SU-DHL-6 (cell line): ENCODE measurements around the gene GIMAP1.

Experiments used
- H2AFZ ChIP-seq: fragments of 200-600 bp; sonication (generic); 2 replicates; pipeline ENCODE4 v1.6.1; 2014; ENCODE audit warnings: low read depth, mild to moderate bottlenecking, moderate library complexity, mixed read lengths, antibody characterized with exemption, low read length; ENCODE audit not compliant: severe bottlenecking
- H3F3A ChIP-seq: fragments of 200-600 bp; shearing (Covaris generic); 2 replicates; pipeline ENCODE4 v1.6.0; 2016; ENCODE audit warnings: antibody characterized with exemption, mild to moderate bottlenecking; ENCODE audit not compliant: insufficient read depth
- H3K27ac ChIP-seq: fragments of 200-600 bp; sonication (generic); 2 replicates; pipeline ENCODE4 v1.5.1; 2016; ENCODE audit warnings: low read depth, mild to moderate bottlenecking, low read length, moderate library complexity, mixed read lengths
- H3K27me3 ChIP-seq: fragments of 200-600 bp; sonication (generic), shearing (Covaris generic); 2 replicates; pipeline ENCODE4 v1.6.0; 2014; ENCODE audit warnings: mild to moderate bottlenecking, low read length
- H3K36me3 ChIP-seq: fragments of 200-600 bp; sonication (generic); 2 replicates; pipeline ENCODE4 v1.6.1; 2014; ENCODE audit warnings: mild to moderate bottlenecking, low read length, mixed read lengths
- H3K4me2 ChIP-seq: fragments of 300-600, 200-600 bp; shearing (Covaris generic), sonication (generic); 2 replicates; pipeline ENCODE4 v1.6.0; 2014; ENCODE audit warnings: low read length, low read depth, mild to moderate bottlenecking; ENCODE audit not compliant: poor library complexity, severe bottlenecking
- H3K4me3 ChIP-seq: fragments of 200-600 bp; sonication (generic); 2 replicates; pipeline ENCODE4 v1.5.1; 2014; ENCODE audit warnings: antibody characterized with exemption, low read length, mild to moderate bottlenecking, mixed read lengths; ENCODE audit not compliant: insufficient read depth, poor library complexity, severe bottlenecking
- H3K79me2 ChIP-seq: fragments of 200-600 bp; sonication (generic); 2 replicates; pipeline ENCODE4 v1.6.1; 2014; ENCODE audit warnings: mild to moderate bottlenecking, low read length, moderate library complexity; ENCODE audit not compliant: insufficient read depth
- H3K9ac ChIP-seq: fragments of 200-600 bp; sonication (generic); 2 replicates; pipeline ENCODE4 v1.7.0; 2014; ENCODE audit warnings: mild to moderate bottlenecking, low read length
- H3K9me2 ChIP-seq: fragments of 200-600 bp; sonication (generic); replicated peaks from 2 replicates; pipeline ENCODE4 v1.6.1; 2014; ENCODE audit warnings: low read length; ENCODE audit not compliant: insufficient read depth
- H3K9me3 ChIP-seq: fragments of 200-600 bp; sonication (generic); 2 replicates; pipeline ENCODE4 v1.6.1; 2014; ENCODE audit warnings: low read length, mixed read lengths; ENCODE audit not compliant: insufficient read depth
- H4K20me1 ChIP-seq: fragments of 200-600 bp; sonication (generic); 2 replicates; pipeline ENCODE4 v1.6.1; 2014; ENCODE audit warnings: low read depth, mild to moderate bottlenecking, antibody characterized with exemption, low read length, moderate library complexity, mixed read lengths
- EZH2phosphoT487 ChIP-seq: fragments of 200-600 bp; sonication (generic), shearing (Covaris generic); conservative IDR thresholded peaks from 2 replicates; pipeline ENCODE4 v1.6.1; 2018; ENCODE audit warnings: mild to moderate bottlenecking, antibody characterized with exemption, low read length, moderate library complexity, mixed read lengths
- TF ChIP-seq, protein P1 (sequence below): fragments of 200-600 bp; sonication (generic); IDR thresholded peaks from one replicate; pipeline ENCODE4 v1.5.1; 2017; ENCODE audit warnings: antibody characterized with exemption, mild to moderate bottlenecking, low read length, moderate library complexity; ENCODE audit not compliant: insufficient read depth, poor library complexity, severe bottlenecking

The GIMAP1 gene

DNA sequence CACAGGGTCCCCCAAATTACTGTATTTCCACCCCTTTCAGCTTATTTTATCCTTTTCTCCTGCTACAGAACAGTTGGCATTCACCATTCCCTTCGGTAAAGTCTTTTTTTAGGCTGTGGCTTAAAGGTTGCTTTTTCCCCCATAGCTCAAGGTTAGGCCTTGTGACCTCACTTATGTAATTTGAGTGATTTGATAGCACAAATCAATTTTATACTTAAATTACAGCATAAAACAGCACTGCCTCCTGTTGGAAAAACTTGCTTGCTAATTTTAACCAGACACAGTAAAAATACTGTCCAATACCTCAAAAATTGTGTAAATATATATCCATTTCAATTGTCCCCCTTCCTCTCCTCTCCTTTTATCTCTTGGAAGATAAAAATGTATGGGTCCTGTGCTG lies 7.1 kb downstream of the GIMAP1 start:
- Histone ChIP-seq H3K9ac (no peak overlapping the region), H3K4me2 (no peak overlapping the region), H3K79me2 (no peaks in the 10 kb centered on the region), H3K27ac (no peak overlapping the region), H3K4me3 (no peak overlapping the region), H3K9me3 (no peaks in the 10 kb centered on the region), H3K9me2 (no peaks in the 10 kb centered on the region), H4K20me1 (no peaks in the 10 kb centered on the region), H3K27me3 (no peaks in the 10 kb centered on the region), H3K36me3 (no peaks in the 10 kb centered on the region), H3F3A (no peaks in the 10 kb centered on the region), H2AFZ (no peak overlapping the region)
- TF ChIP-seq EZH2phosphoT487: no peak
- TF ChIP-seq, protein P1, sequence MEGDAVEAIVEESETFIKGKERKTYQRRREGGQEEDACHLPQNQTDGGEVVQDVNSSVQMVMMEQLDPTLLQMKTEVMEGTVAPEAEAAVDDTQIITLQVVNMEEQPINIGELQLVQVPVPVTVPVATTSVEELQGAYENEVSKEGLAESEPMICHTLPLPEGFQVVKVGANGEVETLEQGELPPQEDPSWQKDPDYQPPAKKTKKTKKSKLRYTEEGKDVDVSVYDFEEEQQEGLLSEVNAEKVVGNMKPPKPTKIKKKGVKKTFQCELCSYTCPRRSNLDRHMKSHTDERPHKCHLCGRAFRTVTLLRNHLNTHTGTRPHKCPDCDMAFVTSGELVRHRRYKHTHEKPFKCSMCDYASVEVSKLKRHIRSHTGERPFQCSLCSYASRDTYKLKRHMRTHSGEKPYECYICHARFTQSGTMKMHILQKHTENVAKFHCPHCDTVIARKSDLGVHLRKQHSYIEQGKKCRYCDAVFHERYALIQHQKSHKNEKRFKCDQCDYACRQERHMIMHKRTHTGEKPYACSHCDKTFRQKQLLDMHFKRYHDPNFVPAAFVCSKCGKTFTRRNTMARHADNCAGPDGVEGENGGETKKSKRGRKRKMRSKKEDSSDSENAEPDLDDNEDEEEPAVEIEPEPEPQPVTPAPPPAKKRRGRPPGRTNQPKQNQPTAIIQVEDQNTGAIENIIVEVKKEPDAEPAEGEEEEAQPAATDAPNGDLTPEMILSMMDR: no peak

DNA sequence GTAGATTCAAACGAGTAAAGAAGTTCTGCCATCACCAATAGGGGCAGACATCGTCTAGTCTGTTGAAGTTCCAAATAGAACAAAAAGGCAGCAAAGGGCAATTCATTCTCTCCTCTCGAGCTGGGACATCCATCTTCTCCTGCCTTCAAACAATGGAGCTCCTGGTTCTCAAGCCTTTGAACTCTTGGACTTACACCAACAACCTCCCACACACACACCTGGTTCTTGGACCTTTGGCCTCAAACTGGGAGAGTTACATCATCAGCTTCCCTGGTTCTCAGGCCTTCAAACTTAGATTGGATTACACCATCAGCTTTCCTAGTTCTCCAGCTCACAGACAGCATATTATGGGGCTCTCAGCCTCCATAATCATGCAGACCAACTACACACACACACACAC lies 11.0 kb downstream of the GIMAP1 start:
- Histone ChIP-seq H3K4me3 (no peak overlapping the region), H3K79me2 (no peaks in the 10 kb centered on the region), H3K36me3 (no peaks in the 10 kb centered on the region), H3K27me3 (no peaks in the 10 kb centered on the region), H3K9me3 (no peaks in the 10 kb centered on the region), H3K4me2 (no peak overlapping the region), H3F3A (no peaks in the 10 kb centered on the region), H3K27ac (no peak overlapping the region), H4K20me1 (no peaks in the 10 kb centered on the region), H2AFZ (no peak overlapping the region), H3K9me2 (no peaks in the 10 kb centered on the region), H3K9ac (no peak overlapping the region)
- TF ChIP-seq EZH2phosphoT487: no peak
- TF ChIP-seq, protein P1: no peak

DNA sequence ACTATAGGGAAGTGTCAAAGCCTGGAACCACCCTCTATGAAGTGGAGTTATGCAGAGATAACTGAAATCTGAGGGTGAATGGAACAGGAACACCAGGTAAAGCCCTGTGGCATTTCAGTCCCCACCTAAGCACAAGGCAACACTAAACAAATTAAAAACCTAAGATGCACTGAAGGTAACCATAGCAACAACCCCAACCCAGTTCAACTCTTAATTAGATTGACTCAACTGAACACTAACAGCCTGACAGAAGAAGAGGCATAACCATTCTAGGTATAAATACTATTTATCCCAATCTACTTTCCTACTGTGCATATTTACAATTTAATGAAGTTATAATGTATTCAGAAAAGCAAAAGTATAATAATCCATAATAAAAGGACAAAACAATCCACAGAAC lies 11.6 kb downstream of the GIMAP1 start:
- Histone ChIP-seq H3K79me2 (no peaks in the 10 kb centered on the region), H3K27me3 (no peaks in the 10 kb centered on the region), H3K9me3 (no peaks in the 10 kb centered on the region), H3K9me2 (no peaks in the 10 kb centered on the region), H3K9ac (no peak overlapping the region), H3K27ac (no peak overlapping the region), H2AFZ (no peak overlapping the region), H3K4me2 (no peak overlapping the region), H3F3A (no peaks in the 10 kb centered on the region), H3K36me3 (no peaks in the 10 kb centered on the region), H4K20me1 (no peaks in the 10 kb centered on the region), H3K4me3 (no peak overlapping the region)
- no peak for TF ChIP-seq EZH2phosphoT487
- TF ChIP-seq, protein P1: no peak

DNA sequence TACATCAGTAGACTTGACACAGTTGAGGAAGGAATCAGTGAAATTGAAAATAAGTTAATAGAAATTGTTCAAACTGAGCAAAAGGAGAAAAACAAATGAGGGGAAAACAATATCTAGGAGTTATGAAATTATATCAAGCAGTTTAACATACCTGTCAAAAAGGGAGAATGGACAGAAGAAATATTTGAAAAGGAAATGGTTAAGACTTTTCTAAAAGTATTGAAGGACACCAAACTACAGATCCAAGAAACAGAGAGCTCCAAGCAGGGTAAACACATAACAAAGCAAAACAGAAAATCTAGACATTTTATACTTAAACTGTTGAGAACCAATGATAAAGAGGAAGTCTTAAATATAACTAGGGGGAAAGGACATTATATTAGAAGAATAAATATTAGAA lies 12.2 kb downstream of the GIMAP1 start:
- Histone ChIP-seq H3K79me2 (no peaks in the 10 kb centered on the region), H3K36me3 (no peaks in the 10 kb centered on the region), H3K4me3 (no peak overlapping the region), H4K20me1 (no peaks in the 10 kb centered on the region), H3K27ac (no peak overlapping the region), H3F3A (no peaks in the 10 kb centered on the region), H2AFZ (no peak overlapping the region), H3K4me2 (no peak overlapping the region), H3K9me2 (no peaks in the 10 kb centered on the region), H3K9me3 (no peaks in the 10 kb centered on the region), H3K9ac (no peak overlapping the region), H3K27me3 (no peaks in the 10 kb centered on the region)
- no peak for TF ChIP-seq EZH2phosphoT487
- TF ChIP-seq, protein P1: no peak
